K562 (cell line): ENCODE measurements around the gene GNG14. TPM values are rescaled to one million over a fixed set of nuclear protein-coding genes. Genes with fewer than 3 reads are reported as not detected.

Experiments
- BRCA1 ChIP-seq, 2 experiments: fragments of 450-650 bp in 1 of 2; sonication (generic) in 1 of 2; formaldehyde crosslinking in 1 of 2; IDR thresholded peaks; 2 replicates each; pipeline versions ENCODE4 v1.5.0 to v1.6.1; 2017 to 2020; ENCODE audit warnings: mild to moderate bottlenecking in 1 of 2, missing genetic modification reagents in 1 of 2
- CBFA2T3 ChIP-seq: fragments of 450-650 bp; IDR thresholded peaks from 2 replicates; pipeline ENCODE4 v1.6.1; 2017
- CREB1 ChIP-seq, 2 experiments: sonication (generic) in 1 of 2; formaldehyde crosslinking in 1 of 2; IDR thresholded peaks; 2 replicates each; pipeline versions ENCODE4 v1.6.1 to v1.8.0; 2012 to 2022; ENCODE audit warnings: inconsistent platforms in 1 of 2, mild to moderate bottlenecking in 1 of 2, missing genetic modification reagents in 1 of 2, moderate library complexity in 1 of 2
- HDGF ChIP-seq: fragments of 450-650 bp; IDR thresholded peaks from 2 replicates; pipeline ENCODE4 v1.6.1; 2016
- KLF6 ChIP-seq: fragments of 250-450 bp; sonication (Bioruptor Pico); IDR thresholded peaks from 2 replicates; pipeline ENCODE4 v1.4.0; 2020; ENCODE audit warnings: mild to moderate bottlenecking, moderate library complexity, borderline replicate concordance
- MAZ ChIP-seq, 2 experiments: fragments of 450-650 bp in 1 of 2; sonication (generic) in 1 of 2; formaldehyde crosslinking; IDR thresholded peaks in 1 of 2; conservative IDR thresholded peaks in 1 of 2; 2 replicates each; pipeline versions ENCODE4 v1.4.0 to v1.5.0; 2020; ENCODE audit warnings: mild to moderate bottlenecking in 1 of 2, missing genetic modification reagents in 1 of 2
- MTF1 ChIP-seq: fragments of 250-450 bp; sonication (Bioruptor Pico); IDR thresholded peaks from 2 replicates; pipeline ENCODE4 v1.9.0; 2021; ENCODE audit warnings: moderate library complexity, mild to moderate bottlenecking, inconsistent platforms, borderline replicate concordance
- NFYB ChIP-seq: IDR thresholded peaks from 2 replicates; pipeline ENCODE4 v1.6.1; 2011; ENCODE audit warnings: mild to moderate bottlenecking, moderate library complexity; ENCODE audit not compliant: insufficient read length; ENCODE audit errors: extremely low read depth
- TBP ChIP-seq: optimal IDR thresholded peaks from 2 replicates; pipeline ENCODE3; 2011; ENCODE audit warnings: low read depth, low read length, improper control_type of control experiment
- TGIF2 ChIP-seq: sonication (generic); formaldehyde crosslinking; IDR thresholded peaks from 2 replicates; pipeline ENCODE4 v1.8.1; 2022; ENCODE audit warnings: mild to moderate bottlenecking, missing genetic modification reagents, moderate library complexity
- ZNF175 ChIP-seq: fragments of 200-800 bp; sonication (Bioruptor generic); IDR thresholded peaks from 2 replicates; pipeline ENCODE4 v1.6.1; 2016; ENCODE audit warnings: low read depth, mild to moderate bottlenecking, missing genetic modification characterization, missing compliant biosample characterization
- ZNF3 ChIP-seq: fragments of 250-450 bp; sonication (Bioruptor Pico); IDR thresholded peaks from 2 replicates; pipeline ENCODE4 v1.5.0; 2021; ENCODE audit warnings: mild to moderate bottlenecking, moderate library complexity
- ZNF347 ChIP-seq: fragments of 450-650 bp; formaldehyde crosslinking; IDR thresholded peaks from 2 replicates; pipeline ENCODE4 v1.4.0; 2020; ENCODE audit warnings: low read depth, mild to moderate bottlenecking, moderate library complexity
- ZNF764 ChIP-seq: fragments of 250-450 bp; sonication (Bioruptor Pico); IDR thresholded peaks from 2 replicates; pipeline ENCODE4 v1.4.0; 2020; ENCODE audit warnings: low read depth, mild to moderate bottlenecking, moderate library complexity
- polyA plus RNA-seq, 8 experiments: library from polyadenylated mRNA; depleted of rRNA in 4 of 8; stranded (reverse) in 5 of 8; unstranded in 3 of 8; fragments of >200 nt; fragmentation: Nextera tagmentation in 2 of 8; fragmentation: Illumina TruSeq in 1 of 8; extraction: Ambion mirVana in 2 of 8; extraction: Trizol in 1 of 8; gene quantifications; 2 replicates each; pipeline versions ENCODE4 v1.2.1 to v1.2.3, GENCODE V29; 2011 to 2014; ENCODE audit warnings: inconsistent platforms in 1 of 8, missing spikeins in 1 of 8
- total RNA-seq, 7 experiments: library from RNA; depleted of rRNA in 6 of 7; stranded (reverse); fragments of >200 nt in 6 of 7; fragmentation: Illumina TruSeq in 2 of 7; extraction: Trizol in 2 of 7; gene quantifications; 2 replicates each; pipeline versions ENCODE4 v1.2.1 to v1.2.3, GENCODE V29; 2011 to 2021; ENCODE audit warnings: low replicate concordance in 1 of 7
- TF ChIP-seq, protein P1 (sequence below): sonication (generic); formaldehyde crosslinking; IDR thresholded peaks from 2 replicates; pipeline ENCODE4 v1.8.1; 2023; ENCODE audit warnings: mild to moderate bottlenecking, missing genetic modification reagents
- TF ChIP-seq, protein P2 (sequence below): sonication (generic); formaldehyde crosslinking; IDR thresholded peaks from 2 replicates; pipeline ENCODE4 v1.8.0; 2022; ENCODE audit warnings: mild to moderate bottlenecking, low read depth, missing genetic modification reagents

The GNG14 gene
- total and polyA plus RNA-seq, 9 of the 15 experiments (the other 6 are each of a cell fraction or from before 2014, with no cell fraction given) = not detected

DNA sequence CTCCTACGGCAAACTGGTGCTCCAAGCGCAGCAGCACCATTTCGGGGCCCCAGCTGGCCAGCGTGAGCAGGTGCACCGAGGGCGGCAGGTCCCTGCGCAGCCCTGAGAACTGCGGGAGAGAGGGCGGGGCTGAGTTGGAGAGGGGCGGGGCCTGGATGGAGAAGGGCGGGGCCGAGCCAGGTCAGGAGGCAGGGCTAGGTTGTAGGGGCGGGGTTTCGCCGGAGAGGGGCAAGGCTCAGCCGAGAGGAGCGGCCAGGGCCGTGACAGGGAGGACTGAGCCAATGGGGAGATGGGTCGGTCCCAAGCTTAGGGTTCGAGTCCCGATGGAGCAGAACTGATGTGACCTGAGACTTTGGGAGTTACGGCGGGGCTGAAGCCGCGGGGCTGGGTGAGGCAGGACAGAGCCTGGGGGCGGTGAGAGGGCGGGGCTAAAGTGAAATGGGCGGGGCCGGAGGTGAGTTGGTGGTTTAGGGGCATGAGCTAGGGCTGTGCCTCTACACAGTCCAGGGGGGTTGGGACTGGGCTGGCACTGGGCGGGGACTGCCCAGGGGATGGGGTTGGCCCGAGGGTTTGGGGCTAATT, 40.2 kb upstream of the GNG14 start (continued):
- no peak for TF ChIP-seq ZNF764 (CRISPR knock-in tag)
- no peak for TF ChIP-seq KLF6
- TF ChIP-seq ZNF175 (CRISPR knock-in tag) = no peak
- TF ChIP-seq TGIF2 = no peak
- no peak for TF ChIP-seq ZNF3
- no peak for TF ChIP-seq CREB1 (IDR thresholded peaks at IDR 0.05)
- no peak for TF ChIP-seq CREB1 (CRISPR knock-in tag; IDR thresholded peaks at IDR 0.05)
- TF ChIP-seq, protein P1, sequence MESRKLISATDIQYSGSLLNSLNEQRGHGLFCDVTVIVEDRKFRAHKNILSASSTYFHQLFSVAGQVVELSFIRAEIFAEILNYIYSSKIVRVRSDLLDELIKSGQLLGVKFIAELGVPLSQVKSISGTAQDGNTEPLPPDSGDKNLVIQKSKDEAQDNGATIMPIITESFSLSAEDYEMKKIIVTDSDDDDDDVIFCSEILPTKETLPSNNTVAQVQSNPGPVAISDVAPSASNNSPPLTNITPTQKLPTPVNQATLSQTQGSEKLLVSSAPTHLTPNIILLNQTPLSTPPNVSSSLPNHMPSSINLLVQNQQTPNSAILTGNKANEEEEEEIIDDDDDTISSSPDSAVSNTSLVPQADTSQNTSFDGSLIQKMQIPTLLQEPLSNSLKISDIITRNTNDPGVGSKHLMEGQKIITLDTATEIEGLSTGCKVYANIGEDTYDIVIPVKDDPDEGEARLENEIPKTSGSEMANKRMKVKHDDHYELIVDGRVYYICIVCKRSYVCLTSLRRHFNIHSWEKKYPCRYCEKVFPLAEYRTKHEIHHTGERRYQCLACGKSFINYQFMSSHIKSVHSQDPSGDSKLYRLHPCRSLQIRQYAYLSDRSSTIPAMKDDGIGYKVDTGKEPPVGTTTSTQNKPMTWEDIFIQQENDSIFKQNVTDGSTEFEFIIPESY (CRISPR knock-in tag) = no peak
- TF ChIP-seq MAZ (CRISPR knock-in tag; conservative IDR thresholded peaks at IDR 0.05 in 1 of 2, IDR thresholded peaks at IDR 0.05 in 1 of 2) = peak in 1 of 2 experiments; percentile 42; a peak in 1 of 4 replicates
- no peak for TF ChIP-seq TBP
- no peak for TF ChIP-seq NFYB
- no peak for TF ChIP-seq CBFA2T3
- TF ChIP-seq, protein P2, sequence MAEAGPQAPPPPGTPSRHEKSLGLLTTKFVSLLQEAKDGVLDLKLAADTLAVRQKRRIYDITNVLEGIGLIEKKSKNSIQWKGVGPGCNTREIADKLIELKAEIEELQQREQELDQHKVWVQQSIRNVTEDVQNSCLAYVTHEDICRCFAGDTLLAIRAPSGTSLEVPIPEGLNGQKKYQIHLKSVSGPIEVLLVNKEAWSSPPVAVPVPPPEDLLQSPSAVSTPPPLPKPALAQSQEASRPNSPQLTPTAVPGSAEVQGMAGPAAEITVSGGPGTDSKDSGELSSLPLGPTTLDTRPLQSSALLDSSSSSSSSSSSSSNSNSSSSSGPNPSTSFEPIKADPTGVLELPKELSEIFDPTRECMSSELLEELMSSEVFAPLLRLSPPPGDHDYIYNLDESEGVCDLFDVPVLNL (CRISPR knock-in tag) = no peak
- no peak for TF ChIP-seq ZNF347 (CRISPR knock-in tag)
- no peak for TF ChIP-seq BRCA1 (IDR thresholded peaks at IDR 0.05)
- no peak for TF ChIP-seq BRCA1 (CRISPR knock-in tag; IDR thresholded peaks at IDR 0.05)
- no peak for TF ChIP-seq HDGF
- TF ChIP-seq MTF1 (CRISPR knock-in tag) = no peak
